GM18907 (cell line): Measurements from ENCODE around the gene MXRA7.
"Not testable (repeated sequence)": the region's sequence is repeated elsewhere in the genome, so short reads cannot be mapped to it uniquely, and the experiment has no call there.

Source experiments
- ATAC-seq: cut with Tn5 transposase; IDR thresholded peaks from one replicate; pipeline ENCODE4 v1.9.1; 2021; ENCODE audit warnings: mild to moderate bottlenecking, moderate library complexity; ENCODE audit not compliant: unreplicated experiment

The MXRA7 gene

GRCh38 chr17:76716146-76716838, 5.5 kb upstream of the MXRA7 start:
- no peak for ATAC-seq

GRCh38 chr17:76715496-76715830, 4.7 kb upstream of the MXRA7 start:
- ATAC-seq, result no peak

- no peak for ATAC-seq
These were observed 4.2 kb upstream of the MXRA7 start for GRCh38 chr17:76714822-76715495.

GRCh38 chr17:76714336-76714735, 3.6 kb upstream of the MXRA7 start:
- ATAC-seq, result no peak

GRCh38 chr17:76713765-76714164, 3.0 kb upstream of the MXRA7 start:
- ATAC-seq, result no peak

GRCh38 chr17:76712321-76712720, 1.6 kb upstream of the MXRA7 start:
- not testable (repeated sequence) for ATAC-seq

- not testable (repeated sequence) for ATAC-seq
These were observed 558 bp downstream of the MXRA7 start for GRCh38 chr17:76709951-76710862.

- no peak for ATAC-seq
These were observed 1.5 kb downstream of the MXRA7 start for GRCh38 chr17:76709077-76709950.

GRCh38 chr17:76707985-76708807, 2.6 kb downstream of the MXRA7 start:
- no peak for ATAC-seq

GRCh38 chr17:76706817-76707216, 3.9 kb downstream of the MXRA7 start:
- no peak for ATAC-seq

- ATAC-seq, result no peak
These were observed 6.0 kb downstream of the MXRA7 start for GRCh38 chr17:76704805-76705204.

GRCh38 chr17:76702941-76703637, 7.7 kb downstream of the MXRA7 start:
- ATAC-seq, result no peak

- ATAC-seq, result no peak
These were observed 8.7 kb downstream of the MXRA7 start for GRCh38 chr17:76702076-76702475.

- no peak for ATAC-seq
These were observed 9.2 kb downstream of the MXRA7 start for GRCh38 chr17:76701471-76701967.

- ATAC-seq, result no peak
These were observed 9.9 kb downstream of the MXRA7 start for GRCh38 chr17:76700617-76701470.

GRCh38 chr17:76700270-76700616, 10.5 kb downstream of the MXRA7 start:
- no peak for ATAC-seq

- ATAC-seq, result not testable (repeated sequence)
These were observed 12.2 kb downstream of the MXRA7 start for GRCh38 chr17:76698466-76698977.
